Liver (tissue), 9 donors: ENCODE results near the gene GNPTG. TPM values are rescaled to one million over a fixed set of nuclear protein-coding genes. Genes with fewer than 3 reads are reported as not detected.

Source experiments
- DNase-seq: peaks from one replicate; pipeline ENCODE4 v3.0.0-alpha.2; 2017; ENCODE audit warnings: low spot score
- H3K27ac ChIP-seq, 2 donors: one replicate each; pipeline ENCODE4 v1.7.0; 2013; ENCODE audit warnings: inconsistent platforms in 2 of 2, low read length in 2 of 2, control low read depth in 1 of 2, low read depth in 1 of 2, mild to moderate bottlenecking in 1 of 2
- H3K27me3 ChIP-seq, 4 donors: one replicate each; pipeline versions ENCODE4 v1.6.1 to v1.7.0; 2013; ENCODE audit warnings: low read length in 3 of 4, inconsistent platforms in 1 of 4, mild to moderate bottlenecking in 1 of 4, moderate library complexity in 1 of 4; ENCODE audit not compliant: control insufficient read depth in 4 of 4, insufficient read depth in 4 of 4
- H3K36me3 ChIP-seq, 4 donors: one replicate each; pipeline versions ENCODE4 v1.6.1 to v1.7.0; 2013; ENCODE audit warnings: low read length in 3 of 4, mild to moderate bottlenecking in 3 of 4, low read depth in 1 of 4, moderate library complexity in 1 of 4; ENCODE audit not compliant: control insufficient read depth in 4 of 4, insufficient read depth in 3 of 4
- H3K4me1 ChIP-seq, 4 donors: one replicate each; pipeline versions ENCODE4 v1.6.1 to v1.7.0; 2013; ENCODE audit warnings: low read length in 3 of 4, mild to moderate bottlenecking in 3 of 4, moderate library complexity in 1 of 4; ENCODE audit not compliant: control insufficient read depth in 4 of 4, insufficient read depth in 4 of 4
- H3K4me3 ChIP-seq, 3 donors: one replicate each; pipeline versions ENCODE4 v1.6.1 to v1.7.0; 2013; ENCODE audit warnings: low read length in 3 of 3, control low read depth in 1 of 3, low read depth in 1 of 3, mild to moderate bottlenecking in 1 of 3
- H3K9ac ChIP-seq, 2 donors: one replicate each; pipeline ENCODE4 v1.7.0; 2013; ENCODE audit warnings: low read length in 2 of 2, mild to moderate bottlenecking in 2 of 2, moderate library complexity in 2 of 2, control low read depth in 1 of 2, low read depth in 1 of 2
- H3K9me3 ChIP-seq, 4 donors: one replicate each; pipeline versions ENCODE4 v1.6.1 to v1.7.0; 2013; ENCODE audit warnings: low read length in 3 of 4; ENCODE audit not compliant: control insufficient read depth in 4 of 4
- EGR1 ChIP-seq, 2 donors: IDR thresholded peaks; 2 replicates each; pipeline ENCODE4 v1.6.1; 2016 to 2018; ENCODE audit warnings: antibody characterized with exemption in 2 of 2, low read depth in 2 of 2
- FOXA1 ChIP-seq: IDR thresholded peaks from 2 replicates; pipeline ENCODE4 v1.6.1; 2016; ENCODE audit warnings: antibody characterized with exemption
- GABPA ChIP-seq, 2 donors: IDR thresholded peaks in 1 of 2; conservative IDR thresholded peaks in 1 of 2; 2 replicates each; pipeline ENCODE4 v1.6.1; 2016; ENCODE audit warnings: antibody characterized with exemption in 2 of 2, mild to moderate bottlenecking in 1 of 2, moderate library complexity in 1 of 2
- HNF4A ChIP-seq, 2 donors: conservative IDR thresholded peaks; 2 replicates each; pipeline ENCODE4 v1.6.1; 2016; ENCODE audit warnings: antibody characterized with exemption in 2 of 2, mild to moderate bottlenecking in 2 of 2
- HNF4G ChIP-seq: IDR thresholded peaks from 2 replicates; pipeline ENCODE4 v1.6.1; 2016; ENCODE audit warnings: antibody characterized with exemption
- JUND ChIP-seq, 2 donors: IDR thresholded peaks; 2 replicates each; pipeline ENCODE4 v1.6.1; 2016; ENCODE audit warnings: antibody characterized with exemption in 2 of 2
- NR2F2 ChIP-seq: IDR thresholded peaks from 2 replicates; pipeline ENCODE4 v1.6.1; 2016; ENCODE audit warnings: antibody characterized with exemption
- RAD21 ChIP-seq, 2 donors: IDR thresholded peaks; 2 replicates each; pipeline ENCODE4 v1.6.1; 2016; ENCODE audit warnings: antibody characterized with exemption in 2 of 2, mild to moderate bottlenecking in 2 of 2
- REST ChIP-seq: IDR thresholded peaks from 2 replicates; pipeline ENCODE4 v1.6.1; 2016; ENCODE audit warnings: antibody characterized with exemption, mild to moderate bottlenecking
- TAF1 ChIP-seq: conservative IDR thresholded peaks from 2 replicates; pipeline ENCODE4 v1.6.1; 2016; ENCODE audit warnings: antibody characterized with exemption, mild to moderate bottlenecking
- ZBTB33 ChIP-seq: IDR thresholded peaks from 2 replicates; pipeline ENCODE4 v1.6.1; 2016; ENCODE audit warnings: antibody characterized with exemption
- WGBS: extraction: QIAGEN DNeasy Blood & Tissue Kit; methylation state at CpG from one replicate; pipeline ENCODE4 v1.1.7; 2013; 5-methylcytosine and 5-hydroxymethylcytosine counted together
- polyA plus RNA-seq, 2 donors: library from polyadenylated mRNA; stranded (reverse) in 1 of 2; unstranded in 1 of 2; fragments of 200-250 nt in 1 of 2; fragments of >200 nt in 1 of 2; fragmentation: Nextera tagmentation in 1 of 2; extraction: Ambion mirVana in 1 of 2; gene quantifications; one replicate each; pipeline versions ENCODE4 v1.2.1 to v1.2.3, GENCODE V29; 2013 to 2015
- total RNA-seq, 2 donors: library from RNA; depleted of rRNA; stranded (reverse); fragments of >200 nt; gene quantifications; one replicate each; pipeline ENCODE4 v1.2.3, GENCODE V29; 2014
- TF ChIP-seq, protein P1 (sequence below): IDR thresholded peaks from 2 replicates; pipeline ENCODE4 v1.6.1; 2016; ENCODE audit warnings: antibody characterized with exemption
- TF ChIP-seq, protein P2 (sequence below): IDR thresholded peaks from 2 replicates; pipeline ENCODE4 v1.6.1; 2016; ENCODE audit warnings: antibody characterized with exemption
- TF ChIP-seq, protein P3 (sequence below): fragments of 150-350 bp; IDR thresholded peaks from 2 replicates; pipeline ENCODE4 v1.5.1; 2017; ENCODE audit warnings: improper control_type of control experiment, low read depth, low read length; ENCODE audit not compliant: missing input control
- donor health status: healthy.
- donor health status: healthy.
- donor health status: healthy.
- donor health status: healthy.
- donor health status: healthy.

The GNPTG gene
- total and polyA plus RNA-seq, 4 donors, result 24.4 to 79.6 (median 41.0) TPM

DNA sequence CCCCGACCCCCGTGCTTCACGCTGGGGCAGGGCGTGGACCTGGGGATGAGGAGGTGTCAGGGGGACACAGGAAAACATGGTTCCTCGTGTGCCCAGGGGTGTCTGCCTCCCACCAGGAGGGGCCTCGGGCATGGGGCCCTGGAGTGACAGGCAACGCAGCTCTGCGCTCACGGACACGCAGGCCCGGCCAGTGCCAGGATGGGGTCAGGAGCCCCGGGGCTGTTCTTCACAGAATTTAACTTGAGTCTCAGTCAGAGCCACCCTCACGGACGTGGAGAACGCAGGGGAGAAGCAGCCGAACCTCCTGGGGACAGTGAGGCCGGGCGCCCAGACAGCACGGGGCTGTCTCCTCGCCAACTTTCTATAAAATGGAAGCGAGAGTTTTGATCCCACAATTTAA lies 46.0 kb downstream of the GNPTG start:
- TF ChIP-seq RAD21 (IDR thresholded peaks at IDR 0.05) (no peak), REST (no peak), FOXA1 (no peak), GABPA (IDR thresholded peaks at IDR 0.05 in 1 of 2, conservative IDR thresholded peaks at IDR 0.05 in 1 of 2) (no peak), HNF4G (no peak), ZBTB33 (no peak), HNF4A (conservative IDR thresholded peaks at IDR 0.05) (no peak), TAF1 (no peak), JUND (IDR thresholded peaks at IDR 0.05) (no peak), NR2F2 (no peak)
- TF ChIP-seq, protein P1, sequence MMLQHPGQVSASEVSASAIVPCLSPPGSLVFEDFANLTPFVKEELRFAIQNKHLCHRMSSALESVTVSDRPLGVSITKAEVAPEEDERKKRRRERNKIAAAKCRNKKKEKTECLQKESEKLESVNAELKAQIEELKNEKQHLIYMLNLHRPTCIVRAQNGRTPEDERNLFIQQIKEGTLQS, result no peak
- TF ChIP-seq, protein P2, sequence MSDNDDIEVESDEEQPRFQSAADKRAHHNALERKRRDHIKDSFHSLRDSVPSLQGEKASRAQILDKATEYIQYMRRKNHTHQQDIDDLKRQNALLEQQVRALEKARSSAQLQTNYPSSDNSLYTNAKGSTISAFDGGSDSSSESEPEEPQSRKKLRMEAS, result no peak
- no peak overlapping the region for H3K27ac ChIP-seq
- WGBS, result 97% methylated on average over 21 of the region's 21 CpGs
- no peaks in the 10 kb centered on the region for H3K27me3 ChIP-seq
- no peaks in the 10 kb centered on the region for H3K9me3 ChIP-seq
- H3K36me3 ChIP-seq, result peaks cover 8 to 53% (median 18%) of the 10 kb centered on the region in 4 donors
- DNase-seq, result no peak
- no peaks in the 10 kb centered on the region for H3K4me1 ChIP-seq
- H3K4me3 ChIP-seq, result no peak overlapping the region
- no peak overlapping the region for H3K9ac ChIP-seq

DNA sequence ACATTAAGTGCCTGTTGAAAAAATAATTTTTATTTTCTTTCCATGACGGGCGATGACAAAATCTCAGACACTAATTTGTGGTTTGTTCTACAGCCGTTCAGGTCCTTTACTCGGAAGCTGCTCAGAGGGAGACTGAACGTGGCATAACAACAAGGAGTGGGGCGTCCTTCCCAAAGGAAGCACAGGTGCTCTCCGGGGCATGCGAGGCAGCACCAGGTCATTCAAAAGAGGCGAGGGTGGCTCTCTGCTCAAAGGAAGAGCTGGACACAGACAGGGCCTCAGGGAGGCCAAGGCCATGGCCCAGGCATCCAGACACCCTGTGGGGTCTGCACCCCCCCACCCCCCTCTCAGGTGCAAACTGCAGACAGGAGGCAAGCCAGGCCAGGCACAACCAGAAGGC lies 46.6 kb downstream of the GNPTG start:
- no peaks in the 10 kb centered on the region for H3K27me3 ChIP-seq
- no peak for DNase-seq
- H3K9ac ChIP-seq, result no peak overlapping the region
- TF ChIP-seq EGR1 (IDR thresholded peaks at IDR 0.05; ENCODE audit: low read depth in 2 of 2) (no peak), RAD21 (IDR thresholded peaks at IDR 0.05) (no peak), TAF1 (no peak), GABPA (IDR thresholded peaks at IDR 0.05 in 1 of 2, conservative IDR thresholded peaks at IDR 0.05 in 1 of 2) (no peak), HNF4G (no peak), ZBTB33 (no peak), JUND (IDR thresholded peaks at IDR 0.05) (no peak), REST (no peak)
- TF ChIP-seq, protein P3, sequence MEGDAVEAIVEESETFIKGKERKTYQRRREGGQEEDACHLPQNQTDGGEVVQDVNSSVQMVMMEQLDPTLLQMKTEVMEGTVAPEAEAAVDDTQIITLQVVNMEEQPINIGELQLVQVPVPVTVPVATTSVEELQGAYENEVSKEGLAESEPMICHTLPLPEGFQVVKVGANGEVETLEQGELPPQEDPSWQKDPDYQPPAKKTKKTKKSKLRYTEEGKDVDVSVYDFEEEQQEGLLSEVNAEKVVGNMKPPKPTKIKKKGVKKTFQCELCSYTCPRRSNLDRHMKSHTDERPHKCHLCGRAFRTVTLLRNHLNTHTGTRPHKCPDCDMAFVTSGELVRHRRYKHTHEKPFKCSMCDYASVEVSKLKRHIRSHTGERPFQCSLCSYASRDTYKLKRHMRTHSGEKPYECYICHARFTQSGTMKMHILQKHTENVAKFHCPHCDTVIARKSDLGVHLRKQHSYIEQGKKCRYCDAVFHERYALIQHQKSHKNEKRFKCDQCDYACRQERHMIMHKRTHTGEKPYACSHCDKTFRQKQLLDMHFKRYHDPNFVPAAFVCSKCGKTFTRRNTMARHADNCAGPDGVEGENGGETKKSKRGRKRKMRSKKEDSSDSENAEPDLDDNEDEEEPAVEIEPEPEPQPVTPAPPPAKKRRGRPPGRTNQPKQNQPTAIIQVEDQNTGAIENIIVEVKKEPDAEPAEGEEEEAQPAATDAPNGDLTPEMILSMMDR, result no peak
- TF ChIP-seq, protein P1, result no peak
- TF ChIP-seq, protein P2, result no peak
- 96% methylated on average over 9 of the region's 9 CpGs for WGBS
- no peaks in the 10 kb centered on the region for H3K9me3 ChIP-seq
- peaks cover 11 to 53% (median 17%) of the 10 kb centered on the region in 4 donors for H3K36me3 ChIP-seq
- no peaks in the 10 kb centered on the region for H3K4me1 ChIP-seq
- no peak overlapping the region for H3K4me3 ChIP-seq
- H3K27ac ChIP-seq, result no peak overlapping the region
